HL-60/S4 treated with retinoic acid at 250 ng/mL for 4 days and 3 days (cell line): ENCODE results near the gene RIC1.
"Not testable (repeated sequence)": the region's sequence is repeated elsewhere in the genome, so short reads cannot be mapped to it uniquely, and the experiment has no call there.

Experiments
- in situ Hi-C: fragments of 300-500 bp; cut with MboI; formaldehyde crosslinking; loops from 2 replicates; pipeline ENCODE4 v1.7.0; 2022; ENCODE audit warnings: low sequenced_read_pairs

RIC1 gene

DNA sequence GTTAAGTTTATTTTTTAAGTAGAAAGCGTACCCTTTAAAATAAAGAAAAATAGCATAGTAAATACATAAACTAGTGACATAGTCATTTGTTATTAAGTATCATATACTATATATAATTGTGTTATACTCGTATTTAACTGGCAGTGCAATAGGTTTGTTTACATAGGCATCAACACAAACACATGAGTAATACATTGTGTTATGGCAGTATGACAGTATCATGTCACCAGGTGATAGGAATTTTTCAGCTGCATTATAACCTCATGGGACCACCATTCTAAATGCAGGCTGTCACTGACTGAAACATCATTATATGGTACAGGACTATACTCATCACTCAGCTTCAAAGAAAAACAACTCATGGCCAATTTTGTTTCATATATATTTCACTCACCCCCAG, 8.4 kb upstream of the RIC1 start:
- in situ Hi-C loops: loop anchor here (25.0 kb wide), 1 partner anchor 633 kb away; the partner anchor contains the start of gene JAK2

DNA sequence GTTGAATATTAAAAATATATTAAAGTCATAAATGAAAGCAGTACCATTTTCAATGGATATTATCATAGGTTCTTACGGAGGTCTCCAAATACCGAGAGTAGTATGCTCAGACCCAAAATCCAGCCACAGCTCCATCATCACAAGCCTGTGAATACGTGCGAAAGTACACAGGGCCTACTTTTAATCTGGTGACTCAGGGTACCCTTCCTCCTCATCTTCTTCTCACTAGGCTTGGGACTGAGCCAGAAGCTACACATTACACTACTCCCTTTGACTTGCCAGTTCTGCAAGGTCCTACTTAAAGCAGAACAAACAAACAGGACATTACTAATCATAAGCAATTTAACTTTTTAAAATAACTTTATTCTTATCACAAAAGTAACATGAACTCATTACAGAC, 7.6 kb upstream of the RIC1 start:
- in situ Hi-C loops: loop anchor here (25.0 kb wide), 1 partner anchor 634 kb away; the partner anchor contains the start of gene JAK2

DNA sequence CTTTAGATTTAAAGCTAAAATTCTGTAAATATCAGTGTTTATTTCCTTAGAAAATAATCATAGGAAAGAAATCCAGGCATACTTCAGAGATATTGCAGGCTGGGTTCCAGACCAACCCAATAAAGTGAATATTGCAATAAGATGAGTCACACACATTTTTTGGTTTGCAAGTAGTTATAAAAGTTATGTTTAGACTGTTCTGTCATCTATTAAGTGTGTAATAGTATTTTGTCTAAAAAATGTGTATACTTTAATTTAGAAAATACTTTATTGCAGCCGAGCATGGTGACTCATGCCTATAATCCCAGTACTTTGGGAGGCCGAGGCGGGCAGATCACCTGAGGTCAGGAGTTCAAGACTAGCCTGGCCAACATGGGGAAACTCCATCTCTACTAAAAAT, 6.9 kb upstream of the RIC1 start:
- in situ Hi-C loops: loop anchor here (25.0 kb wide), 1 partner anchor 635 kb away; the partner anchor contains the start of gene JAK2

DNA sequence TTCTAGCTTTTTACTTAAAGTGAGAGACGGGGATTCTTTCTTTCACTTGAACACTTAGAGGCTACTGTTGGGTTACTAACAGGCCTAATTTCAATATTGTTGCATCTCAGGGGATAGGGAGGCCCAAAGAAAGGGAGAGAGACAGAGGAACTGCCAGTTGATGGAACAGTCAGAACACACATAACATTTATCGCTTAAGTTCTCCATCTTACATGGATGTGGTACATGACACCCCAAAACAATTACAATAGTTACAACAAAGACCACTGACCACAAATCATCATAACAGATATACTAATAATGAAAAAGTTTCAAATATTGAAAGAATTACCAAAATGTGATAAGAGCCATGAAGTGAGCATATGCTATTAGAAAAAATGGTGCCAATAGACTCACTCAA, 4.3 kb upstream of the RIC1 start:
- in situ Hi-C loops: loop anchor here (25.0 kb wide), 1 partner anchor 637 kb away; the partner anchor contains the start of gene JAK2

DNA sequence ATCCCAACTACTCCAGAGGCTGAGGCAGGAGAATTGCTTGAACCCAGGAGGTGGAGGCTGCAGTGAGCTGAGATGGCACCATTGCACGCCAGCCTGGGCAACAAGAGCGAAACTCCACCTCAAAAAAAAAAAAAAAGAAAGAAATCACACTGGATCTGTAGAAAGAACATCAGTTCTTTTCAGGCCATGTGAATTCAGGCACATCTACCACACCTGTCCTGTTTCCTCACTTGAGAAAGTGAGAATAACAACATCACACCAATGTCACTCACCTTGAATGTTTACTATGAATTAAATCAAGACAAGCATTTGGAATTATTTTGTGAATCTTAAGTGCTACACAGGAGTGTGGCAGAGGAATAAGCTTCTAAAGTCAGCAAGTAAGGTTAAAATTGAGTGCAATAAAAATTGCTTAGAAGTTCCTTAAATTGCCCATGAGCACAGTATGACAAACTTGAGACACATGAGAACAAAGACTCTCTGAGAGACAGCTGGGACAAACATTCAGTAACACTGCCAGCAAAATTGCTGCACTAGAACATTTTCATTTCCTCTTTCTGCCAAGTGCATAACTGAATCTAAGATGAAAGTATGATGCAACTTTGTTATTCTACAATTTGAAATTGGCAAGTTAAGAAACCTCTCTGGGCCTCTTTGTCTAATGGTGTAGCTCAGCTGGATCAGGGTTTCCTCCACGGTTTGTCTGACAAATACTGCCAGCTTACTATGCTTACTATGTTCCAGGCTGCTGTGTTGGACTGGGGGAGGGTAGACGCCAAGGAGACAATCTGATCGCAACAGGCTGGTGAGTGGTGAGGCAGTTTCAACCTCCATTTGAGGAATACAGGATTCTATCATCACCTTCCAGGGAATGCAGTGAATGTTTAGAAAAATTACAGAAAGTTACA, 1.9 kb upstream of the RIC1 start:
- in situ Hi-C loops: no loop called here

DNA sequence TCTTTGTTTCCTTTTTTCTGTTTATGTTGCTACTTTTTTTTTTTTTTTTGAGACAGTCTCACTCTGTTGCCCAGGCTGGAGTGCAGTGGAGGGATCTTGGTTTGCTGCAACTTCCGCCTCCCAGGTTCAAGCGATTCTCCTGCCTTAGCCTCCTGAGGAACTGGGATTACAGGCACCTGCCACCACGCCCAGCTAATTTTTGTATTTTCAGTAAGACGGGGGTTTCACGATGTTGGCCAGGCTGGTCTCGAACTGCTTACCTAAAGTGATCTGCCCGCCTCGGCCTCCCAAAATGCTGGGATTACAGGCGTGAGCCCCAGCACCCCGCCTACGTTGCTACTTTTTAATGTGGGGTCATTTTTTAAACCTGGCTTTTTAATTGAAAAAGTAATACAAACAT, 1.2 kb upstream of the RIC1 start:
- in situ Hi-C loops: not testable (repeated sequence)

DNA sequence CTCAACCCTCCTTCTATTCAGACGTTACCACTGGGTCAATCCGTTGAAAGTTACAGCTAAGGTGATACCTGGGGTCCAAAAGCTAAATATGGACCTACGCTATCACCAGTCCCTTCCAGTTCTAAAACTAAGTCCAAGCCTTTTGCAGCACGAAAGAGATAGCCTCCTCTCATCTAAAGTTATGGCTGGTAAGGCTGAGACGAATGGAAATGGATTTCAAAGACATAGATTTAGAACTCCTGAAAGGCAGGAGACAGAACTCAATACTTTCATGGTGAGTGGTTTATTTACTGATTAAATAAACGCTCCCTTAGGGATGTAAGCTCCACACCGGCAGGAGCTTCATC, 751 bp upstream of the RIC1 start:
- in situ Hi-C loops: no loop called here

DNA sequence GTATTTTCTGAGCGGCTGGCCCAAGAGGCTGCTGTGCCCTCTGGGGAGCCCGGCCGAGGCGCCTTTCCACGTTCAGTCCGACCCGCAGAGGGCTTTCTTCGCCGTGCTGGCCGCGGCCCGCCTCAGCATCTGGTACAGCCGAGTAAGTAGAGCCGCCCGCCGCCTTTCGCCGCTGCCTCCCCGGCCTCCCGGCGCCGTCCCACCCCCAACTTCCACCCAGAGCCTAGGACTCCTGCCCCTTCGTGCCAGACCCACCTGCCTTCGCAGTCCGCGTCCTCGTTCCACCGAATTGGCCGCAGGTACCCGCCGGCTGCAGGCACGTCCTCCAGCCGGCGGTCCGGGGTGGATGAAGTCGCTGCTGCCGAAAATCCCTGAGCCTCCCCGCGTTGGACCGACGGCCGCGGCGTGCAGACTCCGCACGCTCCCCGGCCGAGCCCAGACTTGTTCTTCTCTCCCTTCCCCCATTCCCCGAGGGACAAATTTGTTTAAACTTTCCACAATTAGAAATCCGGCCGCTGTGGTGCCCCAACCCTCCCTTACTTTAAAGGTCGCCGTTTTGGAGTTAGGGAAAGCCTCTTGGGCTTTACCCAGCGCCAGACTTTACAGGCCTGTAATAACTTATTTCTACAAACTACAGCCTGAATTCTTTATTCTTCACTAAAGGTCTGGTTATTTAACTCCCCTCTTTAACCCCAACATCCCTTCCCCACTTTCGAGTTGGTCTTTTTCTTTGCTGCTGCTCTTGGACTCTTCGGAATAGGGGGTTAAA, 589 bp downstream of the RIC1 start:
- in situ Hi-C loops: no loop called here

DNA sequence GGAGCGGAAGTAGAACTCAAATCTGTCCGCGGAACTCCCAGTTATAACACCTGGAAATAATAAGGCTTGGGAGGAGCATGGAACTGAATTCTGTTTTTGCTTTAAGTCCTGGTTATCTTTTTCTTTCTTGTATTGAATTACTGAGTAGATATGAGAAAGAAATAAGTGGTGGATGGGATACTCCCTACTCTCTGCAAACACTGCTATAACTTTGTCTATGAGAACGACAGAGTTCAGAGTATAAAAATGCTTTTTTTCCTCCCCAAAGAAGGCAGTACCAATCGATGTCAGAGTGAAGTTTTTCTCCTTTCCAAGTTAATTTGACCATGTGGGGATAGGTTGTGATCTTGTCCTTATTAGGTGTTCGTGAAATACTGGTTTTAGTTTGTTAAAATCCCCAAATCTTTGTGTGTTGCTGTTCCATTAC, 1.2 kb downstream of the RIC1 start:
- in situ Hi-C loops: no loop called here

DNA sequence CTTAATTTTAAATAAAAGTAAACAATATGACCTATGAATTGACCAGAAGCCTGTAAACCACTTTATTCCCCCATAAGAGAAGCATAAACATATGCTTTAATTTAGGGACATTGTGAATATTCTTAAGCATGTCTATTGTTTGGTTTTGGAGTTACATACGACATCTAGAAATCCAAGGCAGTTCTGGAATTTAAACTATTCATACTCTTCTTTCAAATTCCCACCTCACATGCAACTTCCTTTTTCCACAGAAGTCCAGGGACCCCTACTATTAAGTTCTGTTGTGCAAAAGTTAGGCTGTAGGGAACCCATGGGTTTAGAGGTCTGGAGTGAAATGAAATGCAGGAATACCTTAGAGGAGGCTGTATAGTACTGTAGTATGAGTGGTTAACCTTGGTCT, 2.1 kb downstream of the RIC1 start:
- in situ Hi-C loops: no loop called here

DNA sequence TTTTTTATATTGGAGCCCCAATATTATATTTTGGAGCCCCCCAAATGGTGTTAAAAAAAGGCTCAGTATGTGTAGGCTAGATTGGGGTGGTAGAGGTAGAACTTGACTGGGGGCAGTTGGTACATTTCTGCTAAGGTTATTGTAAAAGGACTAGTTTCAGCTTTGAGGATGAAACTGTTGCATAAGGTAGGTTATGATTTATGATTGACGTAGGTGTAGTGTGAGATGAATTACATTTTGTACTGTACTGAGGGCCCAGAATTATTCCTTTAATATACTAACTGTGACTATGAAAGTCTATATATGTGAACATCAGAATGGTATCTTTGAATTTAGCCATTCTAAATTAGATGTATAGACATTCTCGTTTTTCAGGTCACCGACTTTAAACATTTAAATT, 3.6 kb downstream of the RIC1 start:
- in situ Hi-C loops: no loop called here

DNA sequence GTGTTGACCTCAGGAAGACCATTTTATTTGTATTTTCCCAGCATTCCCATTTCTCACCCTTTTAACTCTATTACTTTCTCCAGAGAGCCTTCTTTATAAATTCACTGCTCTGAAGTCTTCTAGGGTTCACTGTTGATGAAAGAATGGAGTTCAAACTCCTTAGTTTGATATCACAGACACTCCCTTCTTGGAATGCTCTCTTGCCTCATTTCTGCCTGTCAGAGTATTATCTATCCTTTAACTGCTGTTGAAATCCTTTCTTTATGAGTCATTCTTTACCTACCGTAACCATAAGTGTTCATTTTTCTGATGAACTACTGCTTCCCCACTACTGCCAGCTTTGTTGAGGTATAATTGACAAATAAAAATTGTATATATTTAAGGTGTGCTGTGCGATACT, 4.3 kb downstream of the RIC1 start:
- in situ Hi-C loops: no loop called here

DNA sequence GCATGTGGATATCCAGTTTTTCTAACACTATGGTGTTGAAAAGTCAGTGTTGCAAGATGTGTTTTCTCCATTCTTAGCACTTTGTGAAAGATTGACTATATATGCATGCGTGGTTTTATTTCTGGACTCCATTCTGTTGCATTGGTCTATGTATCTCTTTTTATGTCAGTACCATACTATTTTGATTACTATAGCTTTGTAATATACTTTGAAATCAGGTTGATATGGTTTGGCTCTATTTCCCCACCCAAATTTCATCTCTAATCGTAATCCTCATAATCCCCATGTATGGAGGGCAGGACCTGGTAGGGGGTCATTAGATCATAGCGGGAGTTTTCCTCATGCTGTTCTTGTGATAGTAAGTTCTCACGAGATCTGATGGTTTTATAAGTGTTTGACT, 6.5 kb downstream of the RIC1 start:
- in situ Hi-C loops: no loop called here

DNA sequence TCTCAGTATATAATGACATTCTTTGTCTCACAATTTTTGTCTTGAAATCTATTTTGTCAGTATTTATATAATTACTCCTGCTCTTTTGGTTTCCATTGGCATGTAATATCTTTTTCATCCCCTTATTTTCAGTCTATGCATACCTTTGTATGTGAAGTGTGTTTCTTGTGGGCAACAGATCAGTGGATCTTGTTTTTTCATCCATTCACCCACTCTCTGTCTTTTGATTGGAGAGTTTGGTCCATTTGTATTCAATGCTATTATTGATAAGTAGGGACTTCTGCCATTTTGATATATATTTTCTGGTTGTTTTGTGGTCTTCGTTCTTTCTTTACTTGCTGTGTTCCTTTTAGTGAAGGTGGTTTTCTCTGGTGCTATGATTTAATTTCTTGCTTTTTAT, 10.9 kb downstream of the RIC1 start:
- in situ Hi-C loops: no loop called here

DNA sequence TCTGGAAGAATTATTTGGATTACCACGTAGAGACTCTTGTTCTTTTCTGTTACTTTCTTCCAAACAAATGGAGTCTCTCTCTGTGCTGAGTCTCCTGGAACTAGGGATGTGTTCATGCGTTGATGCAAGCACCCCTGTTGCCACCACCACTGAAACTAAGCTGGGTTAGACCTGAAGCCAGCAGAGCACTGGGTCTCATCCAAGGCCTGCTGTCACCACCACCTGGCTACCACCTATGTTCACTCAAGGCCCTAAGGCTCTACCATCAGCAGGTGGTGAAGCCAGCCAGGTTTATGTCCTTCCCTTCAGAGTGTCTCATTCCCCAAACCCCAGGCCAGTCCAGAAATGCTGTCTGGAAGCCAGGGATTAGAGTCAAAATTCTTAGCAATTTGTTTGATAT, 13.3 kb downstream of the RIC1 start:
- in situ Hi-C loops: no loop called here

DNA sequence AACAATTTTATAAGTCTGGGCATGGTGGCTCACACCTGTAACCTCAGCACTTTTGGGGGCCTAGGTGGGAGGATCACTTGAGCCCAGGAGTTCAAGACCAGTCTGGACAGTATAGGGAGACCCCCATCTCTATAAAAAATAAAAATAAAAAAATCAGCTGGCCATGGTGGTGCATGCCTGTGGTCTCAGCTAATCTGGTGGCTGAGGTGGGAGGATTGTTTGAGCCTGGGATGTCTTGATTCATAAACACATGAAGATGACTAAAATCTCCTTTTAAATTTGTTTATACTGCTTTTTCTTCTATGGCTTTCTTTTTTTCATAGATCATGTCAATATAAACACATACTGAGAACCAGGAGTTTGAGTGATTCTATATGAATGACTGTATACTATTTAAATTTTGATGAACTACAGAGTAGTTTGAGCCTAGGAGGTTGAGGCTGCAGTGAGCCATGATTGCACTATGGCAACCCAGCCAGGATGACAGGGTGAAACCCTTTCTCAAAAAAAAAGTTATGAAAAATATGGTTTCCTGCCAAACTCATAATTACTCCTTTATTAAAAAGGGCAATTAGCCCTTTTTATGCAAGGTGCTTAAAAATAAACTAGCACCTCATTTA, 14.2 kb downstream of the RIC1 start:
- in situ Hi-C loops: no loop called here

DNA sequence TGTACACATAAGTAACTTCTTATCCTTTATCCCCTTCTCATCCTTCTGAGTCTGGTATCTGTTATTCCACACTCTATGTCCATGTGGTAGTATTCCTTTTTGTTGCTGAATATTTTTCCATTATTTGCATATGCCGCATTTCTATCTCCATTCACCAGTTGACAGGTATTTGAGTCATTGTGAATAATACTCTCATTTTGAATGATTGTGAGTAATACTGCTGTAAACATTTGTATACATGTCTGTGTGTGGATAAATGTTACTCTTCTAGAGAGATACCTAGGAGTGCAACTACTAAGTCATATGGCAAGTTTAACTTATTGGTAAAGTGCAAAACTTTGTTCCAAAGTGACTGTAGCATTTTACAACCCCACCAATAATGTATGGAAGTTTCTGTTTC, 15.6 kb downstream of the RIC1 start:
- in situ Hi-C loops: no loop called here

DNA sequence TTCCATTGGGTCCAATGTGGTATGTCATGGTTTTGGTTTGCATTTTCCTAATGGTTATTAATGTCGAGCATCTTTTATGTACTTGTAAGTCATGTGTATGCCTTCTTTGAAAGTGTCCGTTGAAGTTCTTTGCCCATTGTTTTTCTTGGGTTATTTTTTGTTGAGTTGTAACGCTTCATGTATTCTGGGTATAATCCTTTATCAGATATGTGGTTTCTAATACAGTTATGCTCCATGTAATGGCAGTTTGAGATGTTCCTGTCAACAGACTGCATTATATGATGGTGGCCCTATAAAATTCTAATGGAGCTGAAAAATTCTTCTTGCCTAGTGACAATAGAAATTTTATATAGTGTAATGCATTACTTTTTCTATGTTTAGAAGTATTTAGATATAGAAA, 17.2 kb downstream of the RIC1 start:
- in situ Hi-C loops: no loop called here

DNA sequence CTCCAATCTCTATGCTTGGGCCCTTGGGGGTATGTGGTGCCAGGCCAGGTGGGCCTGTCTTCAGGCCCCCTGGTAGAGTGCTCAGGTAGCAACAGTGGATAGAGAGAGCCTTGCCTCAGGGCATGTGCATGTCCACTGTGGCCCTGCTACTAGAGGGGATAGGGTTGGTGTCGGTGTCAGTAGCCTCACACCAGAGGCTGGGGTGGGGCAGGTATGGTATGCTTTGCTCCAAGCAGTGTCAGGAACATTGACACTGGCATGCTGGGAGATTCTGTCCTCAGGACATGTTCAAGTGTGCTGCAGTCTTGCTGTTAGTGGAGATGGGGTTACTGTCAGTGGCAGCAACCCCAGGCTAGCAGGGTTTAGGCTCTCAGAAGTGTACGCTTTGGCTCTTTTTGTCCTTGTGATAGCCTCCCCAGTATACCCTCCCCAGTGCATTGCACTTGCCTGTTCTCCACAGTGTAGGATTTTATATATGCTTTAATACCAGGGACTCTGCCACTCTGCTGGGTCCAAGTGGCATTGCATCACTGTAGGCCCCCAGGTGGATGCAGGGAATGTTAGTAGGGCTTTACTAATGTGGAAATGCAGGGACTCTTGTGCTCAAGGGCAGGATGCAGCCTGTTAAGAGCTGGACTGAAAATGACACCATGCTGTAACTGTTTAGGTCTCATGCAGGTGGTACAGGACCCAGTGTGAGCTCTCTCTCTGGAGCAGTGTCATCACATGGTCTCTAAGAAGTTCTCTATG, 21.6 kb downstream of the RIC1 start:
- in situ Hi-C loops: no loop called here

DNA sequence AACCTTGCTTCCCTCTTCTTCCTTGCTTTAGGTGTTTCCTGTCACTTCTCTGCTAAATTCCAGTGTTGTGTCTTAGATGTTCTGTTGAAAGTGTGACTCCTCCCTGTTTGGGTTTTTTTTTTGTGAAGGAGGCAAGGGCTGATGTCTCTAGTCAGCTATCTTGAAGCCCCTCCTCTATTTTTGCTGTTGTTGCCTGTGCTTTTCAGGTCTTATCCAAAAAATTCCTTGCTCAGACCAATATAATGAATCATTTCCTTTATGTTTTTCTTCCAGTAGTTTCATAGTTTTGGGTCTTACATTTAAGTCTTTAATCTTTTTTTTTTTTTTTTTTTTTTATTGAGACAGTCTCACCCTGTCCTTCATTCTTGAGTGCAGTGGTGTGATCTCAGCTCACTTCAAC, 22.3 kb downstream of the RIC1 start:
- in situ Hi-C loops: no loop called here

DNA sequence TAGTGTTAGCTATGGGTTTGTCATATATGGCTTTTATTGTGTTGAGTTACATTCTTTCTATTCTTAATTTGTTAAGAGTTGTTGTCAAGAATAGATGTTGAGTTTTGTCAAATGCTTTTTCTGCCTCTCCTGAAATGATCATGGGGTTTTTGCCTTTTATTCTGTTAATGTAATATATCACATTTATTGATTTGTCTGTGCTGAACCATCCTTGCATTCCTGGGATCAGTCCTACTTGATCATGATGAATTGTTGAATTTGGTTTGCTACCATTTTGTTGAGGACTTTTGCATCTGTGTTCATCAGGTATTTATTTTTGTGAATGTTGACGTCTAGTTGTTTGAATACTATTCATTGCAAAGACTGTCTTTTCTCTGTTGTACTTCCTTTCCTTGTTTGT, 23.9 kb downstream of the RIC1 start:
- in situ Hi-C loops: no loop called here
